Astrocyte of the cerebellum (primary cell): Measurements from ENCODE around the gene FBXL17.

Source experiments
- DNase-seq: peaks from one replicate; pipeline ENCODE4 v3.0.0-alpha.2; 2011; ENCODE audit warnings: low read depth
- H3K4me3 ChIP-seq: 2 replicates; pipeline ENCODE4 v1.5.1; 2011; ENCODE audit warnings: mild to moderate bottlenecking, low read depth, low read length, moderate library complexity
- in situ Hi-C: cut with HindIII; loops from 2 replicates; pipeline ENCODE4 v1.10.0; 2017; ENCODE audit warnings: low sequenced_read_pairs
- TF ChIP-seq, protein P1 (sequence below): IDR thresholded peaks from 2 replicates; pipeline ENCODE4 v1.5.1; 2012; ENCODE audit warnings: low read length, low read depth, moderate library complexity, mild to moderate bottlenecking; ENCODE audit errors: missing control alignments

Gene FBXL17

DNA sequence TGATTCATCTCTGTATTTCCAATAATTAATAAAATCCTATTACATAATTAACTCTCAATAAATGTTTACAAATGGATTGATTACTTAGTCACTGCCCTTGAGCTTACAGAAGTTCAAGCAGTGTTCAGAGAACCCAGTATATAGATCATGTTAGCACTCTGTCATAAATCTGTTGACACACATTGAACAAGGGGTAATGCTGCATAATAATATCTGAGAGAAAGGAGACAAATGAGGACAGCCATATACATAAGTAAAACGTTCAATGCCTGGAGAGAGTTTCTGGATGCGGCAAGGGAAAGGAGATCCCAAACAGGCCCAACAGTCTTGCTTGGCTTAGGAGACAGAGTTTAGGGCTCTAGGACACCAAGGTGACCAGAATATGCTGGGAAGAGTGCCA lies 270.2 kb downstream of the FBXL17 start:
- in situ Hi-C loops: no loop called here
- TF ChIP-seq, protein P1, sequence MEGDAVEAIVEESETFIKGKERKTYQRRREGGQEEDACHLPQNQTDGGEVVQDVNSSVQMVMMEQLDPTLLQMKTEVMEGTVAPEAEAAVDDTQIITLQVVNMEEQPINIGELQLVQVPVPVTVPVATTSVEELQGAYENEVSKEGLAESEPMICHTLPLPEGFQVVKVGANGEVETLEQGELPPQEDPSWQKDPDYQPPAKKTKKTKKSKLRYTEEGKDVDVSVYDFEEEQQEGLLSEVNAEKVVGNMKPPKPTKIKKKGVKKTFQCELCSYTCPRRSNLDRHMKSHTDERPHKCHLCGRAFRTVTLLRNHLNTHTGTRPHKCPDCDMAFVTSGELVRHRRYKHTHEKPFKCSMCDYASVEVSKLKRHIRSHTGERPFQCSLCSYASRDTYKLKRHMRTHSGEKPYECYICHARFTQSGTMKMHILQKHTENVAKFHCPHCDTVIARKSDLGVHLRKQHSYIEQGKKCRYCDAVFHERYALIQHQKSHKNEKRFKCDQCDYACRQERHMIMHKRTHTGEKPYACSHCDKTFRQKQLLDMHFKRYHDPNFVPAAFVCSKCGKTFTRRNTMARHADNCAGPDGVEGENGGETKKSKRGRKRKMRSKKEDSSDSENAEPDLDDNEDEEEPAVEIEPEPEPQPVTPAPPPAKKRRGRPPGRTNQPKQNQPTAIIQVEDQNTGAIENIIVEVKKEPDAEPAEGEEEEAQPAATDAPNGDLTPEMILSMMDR: no peak
- no peak for DNase-seq
- no peak overlapping the region for H3K4me3 ChIP-seq

DNA sequence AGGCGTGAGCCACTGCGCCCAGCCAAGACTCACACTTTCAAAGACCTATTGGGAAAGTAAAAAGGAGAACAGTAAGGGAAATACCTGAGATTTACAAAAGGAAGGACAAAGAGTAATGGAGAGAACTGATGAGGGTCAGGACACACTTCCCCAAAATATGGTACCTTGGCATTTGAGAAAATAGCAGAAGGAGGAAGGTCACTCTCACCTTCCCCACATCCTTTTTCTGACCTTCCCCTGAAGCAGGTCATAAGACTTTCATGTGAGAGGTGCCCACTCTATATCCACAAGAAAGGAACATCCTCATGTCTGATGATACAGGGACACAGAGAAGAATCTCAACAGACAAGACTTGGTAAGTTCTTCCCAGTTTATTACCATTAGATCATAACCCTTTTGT lies 272.8 kb downstream of the FBXL17 start:
- in situ Hi-C loops: no loop called here
- H3K4me3 ChIP-seq: no peak overlapping the region
- TF ChIP-seq, protein P1: no peak
- DNase-seq: no peak

DNA sequence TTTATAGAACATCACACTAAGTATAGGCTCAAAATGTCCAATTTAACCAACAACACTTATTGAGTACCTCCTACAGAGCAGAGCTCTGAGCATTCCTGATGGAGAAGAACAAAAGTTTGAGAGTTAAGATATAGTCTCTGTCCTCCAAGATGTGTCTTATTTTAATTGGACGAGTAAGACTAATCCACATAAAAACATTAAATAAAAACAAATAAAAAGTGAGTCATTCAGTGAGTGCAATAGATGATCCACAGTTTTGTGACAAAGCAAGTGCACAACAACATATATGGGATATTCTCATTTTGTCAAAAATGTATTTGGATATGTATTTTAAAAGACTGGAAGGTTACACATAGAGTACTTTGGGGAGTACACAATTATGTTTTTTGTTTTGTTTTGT lies 277.4 kb downstream of the FBXL17 start:
- in situ Hi-C loops: no loop called here
- no peak for DNase-seq
- TF ChIP-seq, protein P1: no peak
- H3K4me3 ChIP-seq: no peak overlapping the region

DNA sequence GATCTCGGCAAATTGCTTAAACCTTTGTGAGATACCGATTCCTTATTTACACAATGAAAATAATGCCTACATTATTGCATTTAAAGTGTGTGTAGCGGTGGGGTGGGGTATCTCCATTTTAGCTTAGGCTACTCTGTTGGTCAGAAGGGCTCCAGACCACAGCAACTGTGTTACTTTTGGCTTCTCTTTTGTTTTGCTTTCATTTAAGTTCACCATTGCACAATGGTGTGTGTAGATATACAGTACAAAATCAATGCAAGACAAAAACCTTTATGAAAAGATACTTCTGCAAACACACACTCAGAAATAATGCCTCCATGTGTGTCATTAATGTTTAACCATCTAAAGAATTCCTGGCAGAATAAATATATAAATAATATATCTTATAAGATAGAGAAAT lies 279.4 kb downstream of the FBXL17 start:
- in situ Hi-C loops: no loop called here
- no peak overlapping the region for H3K4me3 ChIP-seq
- DNase-seq: no peak
- TF ChIP-seq, protein P1: no peak

DNA sequence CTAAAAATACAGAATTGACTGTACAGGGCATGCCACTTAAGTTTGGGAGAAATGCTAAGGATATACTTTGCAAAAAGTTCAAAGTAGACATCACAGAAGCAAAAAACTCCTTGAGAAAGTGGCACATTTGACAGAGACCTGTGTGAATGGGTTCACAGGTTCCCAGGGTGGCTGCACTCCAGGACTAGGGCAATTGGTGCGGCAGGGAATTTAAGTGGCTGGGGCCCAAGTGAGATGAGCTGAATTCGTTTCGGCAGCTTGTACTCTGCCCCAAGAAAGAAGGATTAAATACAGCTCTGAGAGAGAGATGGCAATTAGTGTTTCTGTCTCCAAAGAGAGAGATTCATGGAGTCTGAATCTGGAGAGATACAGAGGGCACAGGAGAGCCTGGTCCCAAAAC lies 280.1 kb downstream of the FBXL17 start:
- in situ Hi-C loops: no loop called here
- TF ChIP-seq, protein P1: no peak
- no peak for DNase-seq
- no peak overlapping the region for H3K4me3 ChIP-seq

DNA sequence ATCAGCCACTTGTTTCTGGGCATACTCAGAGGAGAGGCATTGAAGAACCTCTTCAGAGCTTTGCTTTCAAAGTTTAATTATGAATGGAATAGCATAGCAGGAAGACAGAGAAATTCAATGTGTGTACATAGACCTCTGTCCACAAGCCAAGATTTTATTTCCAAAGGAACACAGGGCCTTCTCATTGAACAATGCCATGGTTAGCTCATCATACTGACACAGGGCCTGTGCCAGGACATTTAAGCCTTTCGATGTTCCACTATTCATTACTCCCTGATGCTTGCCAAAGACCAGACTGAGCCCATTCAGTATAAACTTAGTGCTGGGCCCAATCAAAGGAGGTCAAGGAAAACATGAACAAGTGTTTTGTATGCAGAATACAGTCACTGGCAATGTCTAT lies 280.8 kb downstream of the FBXL17 start:
- DNase-seq: no peak
- H3K4me3 ChIP-seq: no peak overlapping the region
- in situ Hi-C loops: no loop called here
- TF ChIP-seq, protein P1: no peak

DNA sequence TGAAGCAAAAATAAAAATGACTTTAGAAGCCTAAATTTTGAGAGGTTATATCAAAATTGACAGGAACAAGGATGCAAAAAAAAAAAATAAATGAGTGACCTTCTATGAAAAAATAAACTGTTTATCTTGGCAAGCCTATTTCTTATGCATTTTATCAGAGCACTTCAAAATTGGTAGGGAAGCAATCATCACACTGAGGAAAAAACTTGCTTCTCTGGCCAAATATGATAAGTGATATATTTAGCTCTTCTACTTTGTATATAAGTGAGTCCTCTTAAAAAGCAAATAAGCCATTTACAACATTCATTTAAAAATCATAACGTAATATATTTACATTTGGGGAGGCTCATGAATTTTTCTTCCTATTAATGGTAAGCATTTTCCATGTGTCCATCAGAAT lies 287.1 kb downstream of the FBXL17 start:
- H3K4me3 ChIP-seq: no peak overlapping the region
- DNase-seq: no peak
- in situ Hi-C loops: no loop called here
- TF ChIP-seq, protein P1: no peak
